Loucy (cell line): ENCODE measurements around the gene PEMT.

ENCODE experiments used
- CTCF ChIP-seq: fragments of 200-600 bp; sonication (generic); conservative IDR thresholded peaks from 2 replicates; pipeline ENCODE4 v1.5.1; 2014; ENCODE audit warnings: mild to moderate bottlenecking, antibody characterized with exemption, low read length
- EZH2phosphoT487 ChIP-seq: fragments of 200-600 bp; IDR thresholded peaks from 2 replicates; pipeline ENCODE4 v1.6.1; 2018; ENCODE audit warnings: antibody characterized with exemption, mild to moderate bottlenecking, moderate library complexity, borderline replicate concordance

- TF ChIP-seq CTCF (no peak), EZH2phosphoT487 (no peak)
Observed at GRCh38 chr17:17520599-17521232, 70.8 kb downstream of the PEMT start.
